GM23338 (cell line): Measurements from ENCODE around the gene SMIM22. TPM values are rescaled to one million over a fixed set of nuclear protein-coding genes. Genes with fewer than 3 reads are reported as not detected.

Experiments used
- ATAC-seq: fragments of 200-7000 bp; cut with Tn5 transposase; 3 replicates; pipeline ENCODE4 v1.9.1; 2020
- DNase-seq: peaks from one replicate; pipeline ENCODE4 v3.0.0-alpha.2; 2015; ENCODE audit warnings: low spot score
- H2AFZ ChIP-seq: fragments of 200-600 bp; sonication (generic); 2 replicates; pipeline ENCODE4 v1.8.0; 2016; ENCODE audit warnings: antibody characterized with exemption, mild to moderate bottlenecking, moderate library complexity
- H3F3A ChIP-seq: fragments of 200-600 bp; sonication (generic); replicated peaks from 2 replicates; pipeline ENCODE4 v1.8.0; 2017; ENCODE audit warnings: antibody characterized with exemption, mixed run types, low read depth
- H3K27ac ChIP-seq: fragments of 200-600 bp; sonication (generic); 2 replicates; pipeline ENCODE4 v1.6.1; 2016; ENCODE audit warnings: low read depth
- H3K27me3 ChIP-seq: fragments of 200-600 bp; sonication (generic); 2 replicates; pipeline ENCODE4 v1.8.0; 2016; ENCODE audit warnings: mild to moderate bottlenecking, mixed run types, moderate library complexity; ENCODE audit not compliant: insufficient read depth
- H3K36me3 ChIP-seq: fragments of 200-600 bp; sonication (generic); 2 replicates; pipeline ENCODE4 v1.8.0; 2016; ENCODE audit warnings: mild to moderate bottlenecking; ENCODE audit not compliant: insufficient read depth
- H3K4me1 ChIP-seq: fragments of 200-600 bp; sonication (generic); 2 replicates; pipeline ENCODE4 v1.8.0; 2016; ENCODE audit warnings: mild to moderate bottlenecking, moderate library complexity; ENCODE audit not compliant: insufficient read depth
- H3K4me2 ChIP-seq: fragments of 200-600 bp; sonication (generic); 2 replicates; pipeline ENCODE4 v1.7.1; 2017; ENCODE audit warnings: mixed run types
- H3K4me3 ChIP-seq: fragments of 200-600 bp; sonication (generic); 2 replicates; pipeline ENCODE4 v1.6.1; 2016; ENCODE audit warnings: mixed run types
- H3K79me2 ChIP-seq: fragments of 200-600 bp; sonication (generic); replicated peaks from 2 replicates; pipeline ENCODE4 v1.8.0; 2017; ENCODE audit warnings: mild to moderate bottlenecking; ENCODE audit not compliant: insufficient read depth
- H3K9me2 ChIP-seq: fragments of 200-600 bp; sonication (generic); 2 replicates; pipeline ENCODE4 v1.8.0; 2017; ENCODE audit not compliant: insufficient read depth
- H4K20me1 ChIP-seq: fragments of 200-600 bp; sonication (generic); replicated peaks from 2 replicates; pipeline ENCODE4 v1.8.0; 2017; ENCODE audit warnings: mild to moderate bottlenecking; ENCODE audit not compliant: insufficient read depth
- H3K27ac Mint-ChIP-seq: 2 replicates; pipeline ENCODE4 v1.8.0; 2020; ENCODE audit warnings: inconsistent platforms, mild to moderate bottlenecking, moderate library complexity, mixed read lengths
- H3K27me3 Mint-ChIP-seq: 3 replicates; pipeline ENCODE4 v1.8.0; 2022; ENCODE audit warnings: low read depth, mild to moderate bottlenecking, moderate library complexity, mixed read lengths, inconsistent platforms; ENCODE audit not compliant: insufficient read depth, poor library complexity
- H3K36me3 Mint-ChIP-seq: 3 replicates; pipeline ENCODE4 v1.8.0; 2021; ENCODE audit warnings: low read depth, mild to moderate bottlenecking, inconsistent platforms, moderate library complexity, mixed read lengths
- H3K4me1 Mint-ChIP-seq: 3 replicates; pipeline ENCODE4 v1.8.0; 2020; ENCODE audit warnings: mild to moderate bottlenecking, inconsistent platforms, mixed read lengths
- H3K4me3 Mint-ChIP-seq: 3 replicates; pipeline ENCODE4 v1.8.0; 2021; ENCODE audit warnings: moderate library complexity, mild to moderate bottlenecking, inconsistent platforms, mixed read lengths
- H3K9me3 Mint-ChIP-seq: 3 replicates; pipeline ENCODE4 v1.8.0; 2020; ENCODE audit warnings: moderate library complexity, mild to moderate bottlenecking, inconsistent platforms, mixed read lengths
- CREB1 ChIP-seq: fragments of 250-450 bp; sonication (Bioruptor Pico); IDR thresholded peaks from 2 replicates; pipeline ENCODE4 v1.5.0; 2020; ENCODE audit warnings: low read depth, mild to moderate bottlenecking, moderate library complexity
- CTCF ChIP-seq, 2 experiments: fragments of 200-600 bp in 1 of 2; sonication (generic) in 1 of 2; conservative IDR thresholded peaks; 2 replicates each; pipeline versions ENCODE4 v1.5.1 to v1.6.1; 2016 to 2017; ENCODE audit warnings: antibody characterized with exemption in 2 of 2, low read depth in 2 of 2, mild to moderate bottlenecking in 2 of 2, moderate library complexity in 1 of 2
- ETS1 ChIP-seq: IDR thresholded peaks from 2 replicates; pipeline ENCODE4 v1.6.1; 2016; ENCODE audit warnings: antibody characterized with exemption
- EZH2 ChIP-seq: fragments of 200-600 bp; sonication (generic); IDR thresholded peaks from one replicate; pipeline ENCODE4 v1.8.0; 2017; ENCODE audit warnings: antibody characterized with exemption, mild to moderate bottlenecking, low read depth; ENCODE audit not compliant: unreplicated experiment
- EZH2phosphoT487 ChIP-seq: fragments of 200-600 bp; sonication (generic); IDR thresholded peaks from one replicate; pipeline ENCODE4 v1.8.1; 2018; ENCODE audit warnings: antibody characterized with exemption; ENCODE audit not compliant: unreplicated experiment
- JUNB ChIP-seq: IDR thresholded peaks from one replicate; pipeline ENCODE4 v1.6.1; 2016; ENCODE audit warnings: antibody characterized with exemption; ENCODE audit not compliant: unreplicated experiment
- NANOG ChIP-seq: IDR thresholded peaks from 2 replicates; pipeline ENCODE4 v1.6.1; 2016; ENCODE audit warnings: antibody characterized with exemption, borderline replicate concordance
- POLR2AphosphoS5 ChIP-seq: IDR thresholded peaks from 2 replicates; pipeline ENCODE4 v1.6.1; 2016; ENCODE audit warnings: antibody characterized with exemption, low read depth
- REST ChIP-seq: IDR thresholded peaks from one replicate; pipeline ENCODE4 v1.6.1; 2018; ENCODE audit warnings: antibody characterized with exemption; ENCODE audit not compliant: unreplicated experiment
- STAT1 ChIP-seq: IDR thresholded peaks from one replicate; pipeline ENCODE4 v1.6.1; 2016; ENCODE audit warnings: antibody characterized with exemption; ENCODE audit not compliant: unreplicated experiment
- ZNF114 ChIP-seq: fragments of 250-450 bp; sonication (Bioruptor Pico); IDR thresholded peaks from 2 replicates; pipeline ENCODE4 v1.5.0; 2020; ENCODE audit warnings: mild to moderate bottlenecking, moderate library complexity
- ZNF331 ChIP-seq: fragments of 250-450 bp; sonication (Bioruptor Pico); IDR thresholded peaks from 2 replicates; pipeline ENCODE4 v1.5.0; 2020; ENCODE audit warnings: low read depth, mild to moderate bottlenecking, moderate library complexity
- ZNF462 ChIP-seq: fragments of 250-450 bp; sonication (Bioruptor Pico); IDR thresholded peaks from 2 replicates; pipeline ENCODE4 v1.5.0; 2020; ENCODE audit warnings: mild to moderate bottlenecking, moderate library complexity
- polyA plus RNA-seq: library from polyadenylated mRNA; unstranded; fragments of >200 nt; fragmentation: Nextera tagmentation; extraction: Ambion mirVana; gene quantifications from 2 replicates; pipeline ENCODE4 v1.2.1, GENCODE V29; 2016
- total RNA-seq: library from RNA; depleted of rRNA; stranded (reverse); fragments of >200 nt; shearing (Covaris generic); gene quantifications from 2 replicates; pipeline ENCODE4 v1.2.3, GENCODE V29; 2014

Gene SMIM22
- total and polyA plus RNA-seq, 2 experiments from 2014 or later, result 1.4 TPM; not detected in 1

GRCh38 chr16:4749700-4750257, 45.4 kb upstream of the SMIM22 start:
- Histone ChIP-seq H3K36me3 (0 out of 2 replicates have a peak, but pooled peaks cover 1% of the 10 kb centered on the region), H3K9me2 (no peaks in the 10 kb centered on the region), H3K27me3 (no peaks in the 10 kb centered on the region), H3F3A (no peaks in the 10 kb centered on the region), H2AFZ (no peak overlapping the region), H3K4me2 (no peak overlapping the region), H3K4me3 (no peak overlapping the region), H3K27ac (no peak overlapping the region), H3K79me2 (no peaks in the 10 kb centered on the region), H4K20me1 (no peaks in the 10 kb centered on the region; the same call in 1 of the 2 replicates), H3K4me1 (peaks cover 4% of the 10 kb centered on the region; the same call in 1 of the 2 replicates)
- ATAC-seq, result no peak
- TF ChIP-seq ZNF114 (CRISPR knock-in tag) (no peak), ZNF331 (CRISPR knock-in tag) (no peak), POLR2AphosphoS5 (no peak), STAT1 (no peak), ETS1 (no peak), EZH2phosphoT487 (no peak), NANOG (no peak), CTCF (conservative IDR thresholded peaks at IDR 0.05; ENCODE audit: low read depth in 2 of 2) (no peak), EZH2 (no peak), JUNB (no peak), REST (no peak), ZNF462 (CRISPR knock-in tag) (no peak), CREB1 (CRISPR knock-in tag) (no peak)
- Mint-ChIP-seq H3K9me3 (no peaks in the 10 kb centered on the region), H3K4me3 (no peak overlapping the region), H3K27ac (no peak overlapping the region), H3K36me3 (peaks cover 21% of the 10 kb centered on the region), H3K4me1 (peaks cover 2% of the 10 kb centered on the region; the same call in 1 of the 3 replicates), H3K27me3 (peaks cover 9% of the 10 kb centered on the region)
- no peak for DNase-seq
